ENCODE measurements around the gene SLC7A11.

SLC7A11 gene

GRCh38 chr4:138162259-138162658 lies 79.9 kb downstream of the SLC7A11 start:
- DNase-seq (ENCODE audit: low spot score): no peak

DNA sequence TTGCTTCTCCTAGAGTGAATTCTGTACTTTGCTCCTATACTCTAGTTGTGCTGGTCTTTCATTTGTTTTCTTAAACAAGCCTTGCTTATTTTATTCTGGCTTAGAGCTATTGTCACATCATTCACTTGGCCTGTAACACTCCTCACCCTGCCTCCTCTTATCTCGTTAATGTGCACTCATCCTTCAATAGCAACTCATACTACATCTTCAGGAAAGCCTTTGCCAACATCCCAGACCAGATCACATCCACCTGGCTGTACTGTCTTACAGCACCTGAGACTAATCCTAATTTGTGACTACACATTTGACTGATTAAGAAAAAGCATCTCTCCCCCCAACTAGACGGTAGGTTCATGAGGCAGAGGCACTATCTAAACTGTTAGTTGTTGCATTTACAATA lies 80.8 kb downstream of the SLC7A11 start:
- DNase-seq (ENCODE audit: low spot score): no peak

DNA sequence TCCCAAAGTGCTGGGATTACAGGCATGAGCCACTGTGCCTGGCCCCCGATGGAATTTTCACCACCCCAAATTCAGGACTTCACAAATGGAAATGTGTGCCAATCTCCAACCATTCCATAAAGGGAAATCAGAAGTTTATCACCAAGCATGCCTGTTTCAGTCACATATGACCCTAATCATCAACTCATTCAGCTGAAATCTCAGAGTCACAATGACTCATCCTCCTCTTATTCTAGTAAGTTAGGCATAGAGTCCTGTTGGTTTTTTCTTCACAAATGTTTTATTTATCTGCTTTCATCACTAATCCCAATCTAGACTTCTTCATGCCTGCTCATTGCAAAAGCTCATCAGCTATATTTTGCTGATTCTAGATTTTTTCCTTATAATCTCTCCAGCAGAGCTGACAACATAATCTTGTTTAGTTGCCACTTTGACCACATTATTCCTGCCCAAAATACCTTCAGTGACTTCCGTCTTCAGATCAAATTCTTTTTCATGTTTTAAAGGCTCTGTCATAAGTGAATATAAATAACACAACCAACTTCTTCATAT lies 83.3 kb downstream of the SLC7A11 start:
- DNase-seq (ENCODE audit: low spot score): peak; percentile 74

GRCh38 chr4:138140879-138141278 lies 101.3 kb downstream of the SLC7A11 start:
- no peak for DNase-seq (ENCODE audit: low spot score)

DNA sequence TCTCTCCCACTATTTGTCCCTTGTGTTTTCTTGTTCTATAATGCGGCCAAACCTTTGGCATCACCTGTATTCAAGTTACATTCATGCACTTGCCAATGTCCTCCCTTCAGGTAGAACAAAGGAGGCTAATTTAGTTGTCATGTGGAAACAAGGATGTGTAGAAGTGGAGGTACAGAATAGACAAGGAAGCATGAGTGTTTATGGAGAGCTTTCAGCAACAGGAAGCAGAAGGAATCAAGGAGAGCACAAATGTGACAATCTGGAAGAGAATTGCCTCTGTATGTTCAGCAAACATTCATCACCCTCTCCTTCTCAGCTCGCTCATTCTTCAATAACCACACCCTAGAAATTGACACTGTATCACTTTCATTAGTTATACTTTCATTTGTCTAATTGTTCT lies 103.4 kb downstream of the SLC7A11 start:
- no peak for DNase-seq (ENCODE audit: low spot score)

- DNase-seq (ENCODE audit: low spot score): no peak
Observed at GRCh38 chr4:138135610-138136009, 106.5 kb downstream of the SLC7A11 start.

DNA sequence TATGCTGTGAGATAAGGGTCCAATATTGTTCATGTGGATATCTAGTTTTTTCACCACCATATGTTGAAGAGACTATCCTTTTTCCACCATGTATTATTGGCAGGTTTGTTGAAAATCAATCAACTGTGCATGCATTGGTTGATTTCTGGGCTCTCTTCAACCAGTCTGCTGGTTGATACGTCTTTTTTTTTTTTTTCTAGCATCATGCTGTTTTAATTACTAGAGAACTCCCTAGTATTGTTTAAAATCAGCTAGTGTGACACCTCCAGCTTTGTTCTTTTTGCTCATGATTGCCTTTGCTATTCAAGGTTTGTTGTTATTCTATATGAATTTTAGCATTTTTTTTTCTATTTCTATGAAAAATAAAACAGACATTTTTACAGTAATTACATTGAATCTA lies 123.9 kb downstream of the SLC7A11 start:
- DNase-seq (ENCODE audit: low spot score): no peak

GRCh38 chr4:138115053-138115452 lies 127.1 kb downstream of the SLC7A11 start:
- no peak for DNase-seq (ENCODE audit: low spot score)

DNA sequence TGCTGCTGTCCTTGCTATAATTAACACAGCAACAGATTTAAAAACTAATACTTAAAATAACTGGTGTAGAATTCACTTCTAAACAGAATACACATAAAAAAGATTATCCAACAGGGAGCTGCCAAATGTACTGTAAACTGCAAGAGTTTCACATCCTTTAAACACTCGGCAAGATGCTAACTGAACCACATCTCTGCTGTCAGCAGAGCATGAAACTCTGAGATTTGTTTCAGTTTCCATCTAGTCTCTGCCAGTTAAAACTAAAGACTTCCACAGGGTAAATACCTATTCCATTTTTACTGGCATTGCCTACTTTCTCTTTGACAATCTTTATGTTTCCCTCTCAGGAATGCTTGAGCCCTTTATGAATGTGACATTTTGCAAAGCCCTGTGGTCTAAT lies 127.7 kb downstream of the SLC7A11 start:
- no peak for DNase-seq (ENCODE audit: low spot score)
